ENCODE results near the gene DUS1L.

DUS1L gene

GRCh38 chr17:82046903-82047302 lies 18.7 kb downstream of the DUS1L start:
- no peak overlapping the region for H3K4me3 ChIP-seq (ENCODE audit: low read length, poor library complexity, severe bottlenecking)
- no peak overlapping the region for H2AFZ ChIP-seq (ENCODE audit: low read length)
- no peaks in the 10 kb centered on the region for H3K36me3 ChIP-seq (ENCODE audit: insufficient read depth, low read length)
- H3K4me1 ChIP-seq (ENCODE audit: insufficient read depth, low read length, poor library complexity, severe bottlenecking): peaks cover 6% of the 10 kb centered on the region
- no peak overlapping the region for H3K9ac ChIP-seq (ENCODE audit: low read depth, low read length, poor library complexity, severe bottlenecking)
- no peak overlapping the region for H3K4me2 ChIP-seq (ENCODE audit: low read depth, low read length, poor library complexity, severe bottlenecking)
- TF ChIP-seq CTCF (conservative IDR thresholded peaks at IDR 0.05; ENCODE audit: low read length) (no peak), EZH2phosphoT487 (IDR thresholded peaks at IDR 0.05; ENCODE audit: borderline replicate concordance) (no peak)
- H3K9me2 ChIP-seq (replicated peaks; ENCODE audit: low read depth, low read length): no peaks in the 10 kb centered on the region
- peaks cover 8% of the 10 kb centered on the region for H3K79me2 ChIP-seq (ENCODE audit: insufficient read depth, low read length)
- no peaks in the 10 kb centered on the region for H3F3A ChIP-seq (ENCODE audit: low read depth)
- H3K27me3 ChIP-seq (ENCODE audit: insufficient read depth, low read length, poor library complexity, severe bottlenecking): no peaks in the 10 kb centered on the region
- no peaks in the 10 kb centered on the region for H4K20me1 ChIP-seq (ENCODE audit: insufficient read depth, low read length, poor library complexity, severe bottlenecking)
- H3K9me3 ChIP-seq (ENCODE audit: insufficient read depth, low read depth, low read length): no peaks in the 10 kb centered on the region

GRCh38 chr17:82045936-82046484 lies 19.6 kb downstream of the DUS1L start:
- no peaks in the 10 kb centered on the region for H3F3A ChIP-seq (ENCODE audit: low read depth)
- H3K9ac ChIP-seq (ENCODE audit: low read depth, low read length, poor library complexity, severe bottlenecking): no peak overlapping the region
- no peak overlapping the region for H3K4me2 ChIP-seq (ENCODE audit: low read depth, low read length, poor library complexity, severe bottlenecking)
- no peaks in the 10 kb centered on the region for H3K9me3 ChIP-seq (ENCODE audit: insufficient read depth, low read depth, low read length)
- peaks cover 6% of the 10 kb centered on the region for H3K4me1 ChIP-seq (ENCODE audit: insufficient read depth, low read length, poor library complexity, severe bottlenecking)
- no peak for TF ChIP-seq CTCF (conservative IDR thresholded peaks at IDR 0.05; ENCODE audit: low read length)
- no peak for TF ChIP-seq EZH2phosphoT487 (IDR thresholded peaks at IDR 0.05; ENCODE audit: borderline replicate concordance)
- H2AFZ ChIP-seq (ENCODE audit: low read length): no peak overlapping the region
- H4K20me1 ChIP-seq (ENCODE audit: insufficient read depth, low read length, poor library complexity, severe bottlenecking): no peaks in the 10 kb centered on the region
- no peak overlapping the region for H3K4me3 ChIP-seq (ENCODE audit: low read length, poor library complexity, severe bottlenecking)
- peaks cover 5% of the 10 kb centered on the region; the same call in 1 of the 2 replicates for H3K79me2 ChIP-seq (ENCODE audit: insufficient read depth, low read length)
- no peaks in the 10 kb centered on the region for H3K36me3 ChIP-seq (ENCODE audit: insufficient read depth, low read length)
- H3K9me2 ChIP-seq (replicated peaks; ENCODE audit: low read depth, low read length): no peaks in the 10 kb centered on the region
- no peaks in the 10 kb centered on the region for H3K27me3 ChIP-seq (ENCODE audit: insufficient read depth, low read length, poor library complexity, severe bottlenecking)

GRCh38 chr17:82043507-82043906 lies 22.1 kb downstream of the DUS1L start:
- Histone ChIP-seq H3K79me2 (ENCODE audit: insufficient read depth, low read length) (no peaks in the 10 kb centered on the region), H3K9me3 (ENCODE audit: insufficient read depth, low read depth, low read length) (no peaks in the 10 kb centered on the region), H4K20me1 (ENCODE audit: insufficient read depth, low read length, poor library complexity, severe bottlenecking) (no peaks in the 10 kb centered on the region), H2AFZ (ENCODE audit: low read length) (no peak overlapping the region), H3K9me2 (replicated peaks; ENCODE audit: low read depth, low read length) (no peaks in the 10 kb centered on the region), H3K4me1 (ENCODE audit: insufficient read depth, low read length, poor library complexity, severe bottlenecking) (no peaks in the 10 kb centered on the region), H3K27me3 (ENCODE audit: insufficient read depth, low read length, poor library complexity, severe bottlenecking) (no peaks in the 10 kb centered on the region), H3K4me3 (ENCODE audit: low read length, poor library complexity, severe bottlenecking) (no peak overlapping the region), H3K36me3 (ENCODE audit: insufficient read depth, low read length) (no peaks in the 10 kb centered on the region), H3K9ac (ENCODE audit: low read depth, low read length, poor library complexity, severe bottlenecking) (no peak overlapping the region), H3F3A (ENCODE audit: low read depth) (no peaks in the 10 kb centered on the region), H3K4me2 (ENCODE audit: low read depth, low read length, poor library complexity, severe bottlenecking) (no peak overlapping the region)
- TF ChIP-seq CTCF (conservative IDR thresholded peaks at IDR 0.05; ENCODE audit: low read length) (no peak), EZH2phosphoT487 (IDR thresholded peaks at IDR 0.05; ENCODE audit: borderline replicate concordance) (no peak)
